ENCODE data around the gene SLC14A1. TPM values are rescaled to one million over a fixed set of nuclear protein-coding genes. Genes with fewer than 3 reads are reported as not detected.
A peak's percentile ranks its signal among the peaks of the same experiment; 100 is the strongest.

SLC14A1 gene
- total RNA-seq, 1 donor from 2014 or later: not detected

- no peaks in the 10 kb centered on the region for H3K79me2 ChIP-seq (ENCODE audit: insufficient read depth, low read length)
- no peaks in the 10 kb centered on the region for H3K27me3 Mint-ChIP-seq (ENCODE audit: low read depth, unreplicated experiment)
- peaks cover 25% of the 10 kb centered on the region for H3K4me1 Mint-ChIP-seq (ENCODE audit: low read depth, unreplicated experiment)
- DNase-seq (ENCODE audit: low read depth) (no peak), FAIRE-seq (no peak)
- no peak for TF ChIP-seq EZH2 (IDR thresholded peaks at IDR 0.05; ENCODE audit: insufficient read depth, low read length)
- no peak for TF ChIP-seq CTCF (IDR thresholded peaks at IDR 0.05; ENCODE audit: insufficient read depth, low read depth, low read length)
- peak overlapping the region; percentile 94 for H3K27ac Mint-ChIP-seq (ENCODE audit: unreplicated experiment)
- no peaks in the 10 kb centered on the region for H3K27me3 ChIP-seq (ENCODE audit: insufficient read depth, low read length)
- H3K4me2 ChIP-seq (ENCODE audit: low read length): no peak overlapping the region
- H3K4me3 ChIP-seq (ENCODE audit: insufficient read depth, low read depth, low read length): no peak overlapping the region
- H3K9ac ChIP-seq (ENCODE audit: low read length): peak overlapping the region; percentile 47
- no peaks in the 10 kb centered on the region for H3K36me3 ChIP-seq (ENCODE audit: insufficient read depth, low read length)
- no peak overlapping the region for H3K27ac ChIP-seq (ENCODE audit: low read depth, low read length)
- no peaks in the 10 kb centered on the region for H4K20me1 ChIP-seq (ENCODE audit: insufficient read depth, low read length)
- H3K9me3 Mint-ChIP-seq (ENCODE audit: unreplicated experiment): no peaks in the 10 kb centered on the region
- H3K4me3 Mint-ChIP-seq (ENCODE audit: unreplicated experiment): no peak overlapping the region
- peaks cover 16% of the 10 kb centered on the region for H3K4me1 ChIP-seq (ENCODE audit: insufficient read depth, low read length)
- no peak overlapping the region for H2AFZ ChIP-seq (ENCODE audit: low read depth, low read length)
- no peaks in the 10 kb centered on the region for H3K9me3 ChIP-seq (ENCODE audit: insufficient read depth, low read depth, low read length)
- no peaks in the 10 kb centered on the region for H3K36me3 Mint-ChIP-seq (ENCODE audit: low read depth, unreplicated experiment)
Observed at GRCh38 chr18:45782662-45783061, 58.7 kb downstream of the SLC14A1 start.

GRCh38 chr18:45783097-45784075 lies 59.4 kb downstream of the SLC14A1 start:
- Mint-ChIP-seq H3K9me3 (ENCODE audit: unreplicated experiment) (no peaks in the 10 kb centered on the region), H3K27ac (ENCODE audit: unreplicated experiment) (peak overlapping the region; percentile 94), H3K27me3 (ENCODE audit: low read depth, unreplicated experiment) (no peaks in the 10 kb centered on the region), H3K4me1 (ENCODE audit: low read depth, unreplicated experiment) (peaks cover 22% of the 10 kb centered on the region), H3K36me3 (ENCODE audit: low read depth, unreplicated experiment) (no peaks in the 10 kb centered on the region), H3K4me3 (ENCODE audit: unreplicated experiment) (no peak overlapping the region)
- H3K4me2 ChIP-seq (ENCODE audit: low read length): peak overlapping the region; percentile 49
- H3K4me1 ChIP-seq (ENCODE audit: insufficient read depth, low read length): peaks cover 14% of the 10 kb centered on the region
- peak; percentile 72 for FAIRE-seq
- H3K36me3 ChIP-seq (ENCODE audit: insufficient read depth, low read length): no peaks in the 10 kb centered on the region
- TF ChIP-seq EZH2 (IDR thresholded peaks at IDR 0.05; ENCODE audit: insufficient read depth, low read length): no peak
- no peak for TF ChIP-seq CTCF (IDR thresholded peaks at IDR 0.05; ENCODE audit: insufficient read depth, low read depth, low read length)
- peak; percentile 81 for DNase-seq (ENCODE audit: low read depth)
- no peaks in the 10 kb centered on the region for H3K27me3 ChIP-seq (ENCODE audit: insufficient read depth, low read length)
- no peaks in the 10 kb centered on the region for H4K20me1 ChIP-seq (ENCODE audit: insufficient read depth, low read length)
- peak overlapping the region; percentile 51 for H3K27ac ChIP-seq (ENCODE audit: low read depth, low read length)
- peak overlapping the region; percentile 47 for H3K9ac ChIP-seq (ENCODE audit: low read length)
- no peaks in the 10 kb centered on the region for H3K79me2 ChIP-seq (ENCODE audit: insufficient read depth, low read length)
- H3K9me3 ChIP-seq (ENCODE audit: insufficient read depth, low read depth, low read length): no peaks in the 10 kb centered on the region
- no peak overlapping the region for H3K4me3 ChIP-seq (ENCODE audit: insufficient read depth, low read depth, low read length)
- H2AFZ ChIP-seq (ENCODE audit: low read depth, low read length): peak overlapping the region; percentile 42

GRCh38 chr18:45785134-45785533 lies 61.2 kb downstream of the SLC14A1 start:
- H3K36me3 ChIP-seq (ENCODE audit: insufficient read depth, low read length): no peaks in the 10 kb centered on the region
- no peaks in the 10 kb centered on the region for H4K20me1 ChIP-seq (ENCODE audit: insufficient read depth, low read length)
- Mint-ChIP-seq H3K4me1 (ENCODE audit: low read depth, unreplicated experiment) (peaks cover 21% of the 10 kb centered on the region), H3K4me3 (ENCODE audit: unreplicated experiment) (no peak overlapping the region), H3K36me3 (ENCODE audit: low read depth, unreplicated experiment) (no peaks in the 10 kb centered on the region), H3K9me3 (ENCODE audit: unreplicated experiment) (no peaks in the 10 kb centered on the region), H3K27me3 (ENCODE audit: low read depth, unreplicated experiment) (no peaks in the 10 kb centered on the region), H3K27ac (ENCODE audit: unreplicated experiment) (no peak overlapping the region)
- TF ChIP-seq EZH2 (IDR thresholded peaks at IDR 0.05; ENCODE audit: insufficient read depth, low read length): no peak
- no peak for TF ChIP-seq CTCF (IDR thresholded peaks at IDR 0.05; ENCODE audit: insufficient read depth, low read depth, low read length)
- peak overlapping the region; percentile 65 for H2AFZ ChIP-seq (ENCODE audit: low read depth, low read length)
- H3K9ac ChIP-seq (ENCODE audit: low read length): no peak overlapping the region
- no peaks in the 10 kb centered on the region for H3K9me3 ChIP-seq (ENCODE audit: insufficient read depth, low read depth, low read length)
- no peaks in the 10 kb centered on the region for H3K79me2 ChIP-seq (ENCODE audit: insufficient read depth, low read length)
- no peak overlapping the region for H3K27ac ChIP-seq (ENCODE audit: low read depth, low read length)
- H3K4me2 ChIP-seq (ENCODE audit: low read length): peak overlapping the region; percentile 16
- FAIRE-seq: no peak
- H3K4me3 ChIP-seq (ENCODE audit: insufficient read depth, low read depth, low read length): no peak overlapping the region
- no peak for DNase-seq (ENCODE audit: low read depth)
- peaks cover 14% of the 10 kb centered on the region for H3K4me1 ChIP-seq (ENCODE audit: insufficient read depth, low read length)
- no peaks in the 10 kb centered on the region for H3K27me3 ChIP-seq (ENCODE audit: insufficient read depth, low read length)
